ENCODE data around the gene HARBI1. TPM values are rescaled to one million over a fixed set of nuclear protein-coding genes. Genes with fewer than 3 reads are reported as not detected.

The HARBI1 gene
- total and polyA plus RNA-seq, 2 of the 8 experiments (the other 6 are each of a cell fraction or from before 2014, with no cell fraction given), result 3.8 to 5.1 TPM

- H3K79me1 ChIP-seq (ENCODE audit: low read depth, low read length), result peaks cover 5% of the 10 kb centered on the region; the same call in 1 of the 2 replicates
- no peak overlapping the region for H4K5ac ChIP-seq (ENCODE audit: insufficient read length, low read depth, low read length)
- POLR2A ChIA-PET (ENCODE audit: partially characterized antibody), result interaction anchor here (0.9 to 1.4 kb wide), 3 partner anchors 9 to 38 kb away, joined by 3 read pairs; no protein-coding TSS in a partner anchor
- H3K4ac ChIP-seq (replicated peaks; ENCODE audit: insufficient read length, low read depth, low read length), result no peak overlapping the region
- 89% methylated on average over 7 of the region's 7 CpGs; no CpG with 5 or more reads in 1 of the 2 experiments for WGBS, 2 experiments (ENCODE audit: extremely low coverage in 1 of 2, insufficient coverage in 1 of 2, insufficient read length in 1 of 2, insufficient replicate concordance in 2 of 2, low coverage in 1 of 2, low lambda C conversion rate in 2 of 2, missing lambda C conversion rate in 1 of 2)
- H2BK20ac ChIP-seq (ENCODE audit: low read length), result no peak overlapping the region
- no peak overlapping the region for H3K23ac ChIP-seq (ENCODE audit: insufficient read length)
- no peaks in the 10 kb centered on the region for H4K20me1 ChIP-seq (replicated peaks in 1 of 2; ENCODE audit: control insufficient read depth in 1 of 2, insufficient read depth in 2 of 2, low read length in 2 of 2)
- CTCF ChIA-PET (ENCODE audit: partially characterized antibody), result interaction anchor here (0.8 to 1.0 kb wide), 3 partner anchors 18 to 267 kb away, joined by 3 to 4 read pairs (median 3); no protein-coding TSS in a partner anchor
- 0 out of 2 replicates have a peak, but pooled peaks cover 1% of the 10 kb centered on the region for H3K23me2 ChIP-seq (ENCODE audit: low read depth, low read length)
- no peak overlapping the region for H3K9ac ChIP-seq (replicated peaks in 1 of 4; ENCODE audit: extremely low read depth in 1 of 4, low read depth in 3 of 4, low read length in 3 of 4)
- H2BK15ac ChIP-seq (ENCODE audit: low read length), result no peak overlapping the region
- H3K27me3 ChIP-seq (replicated peaks in 1 of 4; ENCODE audit: control insufficient read depth in 3 of 4, extremely low read depth in 1 of 4, insufficient read depth in 3 of 4, low read length in 3 of 4), result no peaks in the 10 kb centered on the region
- 0 out of 2 replicates have a peak overlapping the region, but pooled peaks have one; percentile 39 for H2BK12ac ChIP-seq (ENCODE audit: low read depth, low read length)
- H4K8ac ChIP-seq (ENCODE audit: extremely low read depth, insufficient read depth, low read length), result no peak overlapping the region
- no peak overlapping the region for H2BK5ac ChIP-seq (ENCODE audit: low read depth, low read length)
- DNase-seq (ENCODE audit: low read depth in 1 of 2, low spot score in 2 of 2) (no peak), FAIRE-seq (no peak)
- no peak overlapping the region; a peak in 1 of 8 replicates for H3K4me3 ChIP-seq (ENCODE audit: extremely low read depth in 1 of 4, insufficient read depth in 2 of 4, low read depth in 3 of 4, low read length in 4 of 4)
- H3K9me3 ChIP-seq (ENCODE audit: insufficient read depth in 2 of 2, low read depth in 1 of 2, low read length in 1 of 2), result no peaks in the 10 kb centered on the region
- H2AFZ ChIP-seq (ENCODE audit: low read length), result no peak overlapping the region
- H2AK5ac ChIP-seq (ENCODE audit: low read depth, low read length), result no peak overlapping the region
- no peak overlapping the region for H3K14ac ChIP-seq (ENCODE audit: insufficient read length)
- no peaks in the 10 kb centered on the region for H3K36me3 ChIP-seq (ENCODE audit: control insufficient read depth in 2 of 4, insufficient read depth in 4 of 4, low read length in 3 of 4)
- H2BK120ac ChIP-seq (replicated peaks; ENCODE audit: low read depth, low read length), result no peak overlapping the region
- no peak overlapping the region for H3K18ac ChIP-seq (ENCODE audit: extremely low read depth, low read length)
- no peaks in the 10 kb centered on the region; a peak in 1 of 7 replicates for H3K4me1 ChIP-seq (replicated peaks in 1 of 4; ENCODE audit: control insufficient read depth in 3 of 4, insufficient read depth in 4 of 4, low read length in 3 of 4)
- H3K4me2 ChIP-seq (ENCODE audit: insufficient read depth in 1 of 2, low read depth in 2 of 2, low read length in 2 of 2), result no peak overlapping the region; a peak in 1 of 4 replicates
- no peak overlapping the region for H4K91ac ChIP-seq (replicated peaks; ENCODE audit: insufficient read length, low read length)
- peaks cover 0 to 27% of the 10 kb centered on the region in 2 experiments; a peak in 3 of 4 replicates for H3K79me2 ChIP-seq (ENCODE audit: control insufficient read depth in 1 of 2, insufficient read depth in 2 of 2, low read length in 2 of 2)
- no peak overlapping the region for H3K56ac ChIP-seq (replicated peaks; ENCODE audit: insufficient read length, low read depth, low read length)
- no peak overlapping the region for H3K27ac ChIP-seq (ENCODE audit: low read depth, low read length)
- TF ChIP-seq CBX5 (IDR thresholded peaks at IDR 0.05; ENCODE audit: low read depth, low read length) (no peak), CREB1 (IDR thresholded peaks at IDR 0.05) (no peak), BRCA1 (IDR thresholded peaks at IDR 0.05; ENCODE audit: low read depth, low read length) (no peak), BCL11A (IDR thresholded peaks at IDR 0.05; ENCODE audit: low read depth in 2 of 2, low read length in 2 of 2) (no peak), CHD1 (IDR thresholded peaks at IDR 0.05; ENCODE audit: low read depth, low read length) (no peak), TBP (IDR thresholded peaks at IDR 0.05; ENCODE audit: low read depth, low read length) (no peak), SP4 (IDR thresholded peaks at IDR 0.05; ENCODE audit: low read length) (no peak), HDAC6 (IDR thresholded peaks at IDR 0.05; ENCODE audit: low read depth, low read length) (no peak), RBBP5 (IDR thresholded peaks at IDR 0.05; ENCODE audit: borderline replicate concordance, low read depth, low read length) (no peak), CHD2 (IDR thresholded peaks at IDR 0.05; ENCODE audit: low read length) (no peak), USF2 (IDR thresholded peaks at IDR 0.05; ENCODE audit: low read length) (no peak), TEAD4 (IDR thresholded peaks at IDR 0.05; ENCODE audit: low read depth, low read length) (no peak), MAX (IDR thresholded peaks at IDR 0.05) (no peak), TAF1 (IDR thresholded peaks at IDR 0.05; ENCODE audit: low read depth, low read length) (no peak)
Measured at GRCh38 chr11:46615756-46616155, 1.3 kb downstream of the HARBI1 start.

Data from H1 (cell line).